HEK293T (cell line): ENCODE results near the gene THRB.

ENCODE experiments used
- ARNT ChIP-seq: fragments of 450-650 bp; IDR thresholded peaks from 2 replicates; pipeline ENCODE4 v1.6.1; 2017; ENCODE audit warnings: mild to moderate bottlenecking
- BHLHE40 ChIP-seq: fragments of 450-650 bp; IDR thresholded peaks from 2 replicates; pipeline ENCODE4 v1.6.1; 2016; ENCODE audit warnings: mild to moderate bottlenecking, moderate library complexity, borderline replicate concordance
- ELF4 ChIP-seq: fragments of 450-650 bp; IDR thresholded peaks from 2 replicates; pipeline ENCODE4 v1.6.1; 2017; ENCODE audit warnings: antibody characterized with exemption
- FOXM1 ChIP-seq: fragments of 450-650 bp; IDR thresholded peaks from 2 replicates; pipeline ENCODE4 v1.6.1; 2017; ENCODE audit warnings: mild to moderate bottlenecking, borderline replicate concordance
- SP1 ChIP-seq: fragments of 450-650 bp; IDR thresholded peaks from 2 replicates; pipeline ENCODE4 v1.6.1; 2017
- ZNF384 ChIP-seq: fragments of 450-650 bp; IDR thresholded peaks from 2 replicates; pipeline ENCODE4 v1.6.1; 2016

GRCh38 chr3:24480497-24480896 lies 14.2 kb downstream of the THRB start:
- TF ChIP-seq ZNF384 (no peak), SP1 (no peak), FOXM1 (no peak), BHLHE40 (no peak), ARNT (no peak), ELF4 (no peak)
